Stomach (tissue), 9 donors: ENCODE data around the gene PDE8B. TPM values are rescaled to one million over a fixed set of nuclear protein-coding genes. Genes with fewer than 3 reads are reported as not detected.

ENCODE experiments used
- DNase-seq, 2 donors: peaks; one replicate each; pipeline versions ENCODE4 v3.0.0 to v3.0.0-alpha.2; 2013 to 2019
- H3K27ac ChIP-seq, 5 donors: fragments of 200-600 bp in 4 of 5; sonication (generic) in 4 of 5; one replicate each; pipeline ENCODE4 v1.5.1; 2013 to 2019; ENCODE audit warnings: mild to moderate bottlenecking in 1 of 5, moderate library complexity in 1 of 5
- H3K27me3 ChIP-seq, 3 donors: fragments of 200-600 bp; sonication (generic); one replicate each; pipeline ENCODE4 v1.5.1; 2017 to 2019; ENCODE audit warnings: mixed run types in 1 of 3
- H3K36me3 ChIP-seq, 4 donors: fragments of 200-600 bp; sonication (generic); 1 replicate in 3 of 4; 2 replicates in 1 of 4; pipeline ENCODE4 v1.5.1; 2016 to 2019
- H3K4me1 ChIP-seq, 4 donors: fragments of 200-600 bp; sonication (generic); one replicate each; pipeline ENCODE4 v1.5.1; 2016 to 2019
- H3K4me3 ChIP-seq, 4 donors: fragments of 200-600 bp; sonication (generic) in 3 of 4; one replicate each; pipeline ENCODE4 v1.5.1; 2016 to 2019; ENCODE audit warnings: mild to moderate bottlenecking in 1 of 4
- H3K9me3 ChIP-seq, 4 donors: fragments of 200-600 bp; sonication (generic); one replicate each; pipeline ENCODE4 v1.5.1; 2016 to 2019
- EP300 ChIP-seq: sonication (generic); formaldehyde crosslinking; IDR thresholded peaks from one replicate; pipeline ENCODE4 v1.6.1; 2017; ENCODE audit warnings: antibody characterized with exemption
- POLR2A ChIP-seq, 4 donors: fragments of 450-650 bp; IDR thresholded peaks; one replicate each; pipeline ENCODE4 v1.6.1; 2016; ENCODE audit warnings: antibody characterized with exemption in 4 of 4, control low read depth in 2 of 4, mild to moderate bottlenecking in 1 of 4, moderate library complexity in 1 of 4
- POLR2AphosphoS5 ChIP-seq, 3 donors: sonication (generic); formaldehyde crosslinking; IDR thresholded peaks; one replicate each; pipeline ENCODE4 v1.6.1; 2016; ENCODE audit warnings: antibody characterized with exemption in 3 of 3
- WGBS, 5 donors: extraction: QIAGEN DNeasy Blood & Tissue Kit in 3 of 5; methylation state at CpG; one replicate each; pipeline versions ENCODE4 v1.1.5 to v1.1.7; 2013 to 2018; 5-methylcytosine and 5-hydroxymethylcytosine counted together
- intact Hi-C: fragments of 100-400 bp; cut with DNase I; formaldehyde crosslinking; loops from one replicate; pipeline ENCODE4 v1.15.1; 2023; ENCODE audit warnings: low total_unique reads
- polyA plus RNA-seq, 3 donors: library from polyadenylated mRNA; stranded (reverse); fragments of 200-250 nt; gene quantifications; one replicate each; pipeline ENCODE4 v1.2.3, GENCODE V29; 2013
- total RNA-seq, 5 donors: library from RNA; depleted of rRNA; stranded (reverse); fragments of >200 nt; gene quantifications; one replicate each; pipeline versions ENCODE4 v1.1.0 to v1.2.3, GENCODE V29; 2014 to 2016
- TF ChIP-seq, protein P1 (sequence below), 7 experiments: fragments of 450-650 bp in 4 of 7; fragments of 200-600 bp in 3 of 7; sonication (generic) in 3 of 7; IDR thresholded peaks; one replicate each; pipeline ENCODE4 v1.5.1; 2016 to 2019; ENCODE audit warnings: antibody characterized with exemption in 7 of 7, control low read depth in 2 of 7, mild to moderate bottlenecking in 1 of 7
- donor health status: healthy with polysubstance abuse.
- donor health status: Bipolar disorder and iron deficiency.
- donor health status: healthy.

PDE8B gene
- total and polyA plus RNA-seq, 8 donors: 0.56 to 243 (median 3.5) TPM; not detected in 1

DNA sequence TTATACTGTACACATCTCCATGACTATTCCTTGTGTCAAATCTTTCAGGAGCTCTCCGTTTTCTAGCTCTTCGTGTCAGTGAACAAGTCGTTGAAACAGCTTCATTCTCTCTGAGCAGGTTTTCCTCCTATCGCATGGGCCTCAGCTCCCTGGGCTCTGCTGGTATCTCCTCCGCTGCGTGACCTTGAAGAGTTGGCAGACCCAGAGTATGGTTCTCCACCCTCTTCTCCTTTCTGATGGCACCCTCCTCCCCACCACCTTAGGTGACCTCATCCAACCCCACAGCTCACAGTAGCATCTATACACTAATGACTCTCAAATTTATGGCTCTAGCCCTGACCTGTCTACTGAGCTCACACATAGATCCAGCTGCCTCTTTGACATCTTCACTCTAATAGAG lies 36.0 kb upstream of the PDE8B start:
- 73 to 93% (median 87%) methylated on average over 6 of the region's 6 CpGs for WGBS, 5 donors
- H3K4me1 ChIP-seq: no peaks in the 10 kb centered on the region

DNA sequence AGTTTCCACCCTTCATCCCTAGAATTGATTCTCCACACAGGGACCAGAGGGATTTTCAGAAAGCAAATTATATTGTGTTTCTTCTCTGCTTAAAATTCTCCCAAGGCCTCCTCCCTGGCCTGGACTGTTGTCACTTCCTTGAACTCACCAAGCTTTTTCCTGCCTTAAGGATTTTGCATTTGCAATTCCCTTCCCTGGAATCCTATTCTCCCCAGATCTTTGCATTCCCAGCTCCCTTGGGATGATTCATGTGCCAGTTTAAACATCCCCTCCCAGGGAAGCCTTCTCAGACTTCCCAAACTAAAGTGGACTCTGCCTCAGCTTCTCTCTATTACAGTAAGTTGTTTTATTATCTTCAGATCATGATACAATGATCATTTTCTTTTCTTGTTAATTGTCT lies 35.2 kb upstream of the PDE8B start:
- intact Hi-C loops: no loop called here
- Histone ChIP-seq H3K36me3 (no peaks in the 10 kb centered on the region), H3K27me3 (peaks cover 0 to 14% (median 6%) of the 10 kb centered on the region in 3 donors), H3K9me3 (no peaks in the 10 kb centered on the region), H3K4me3 (no peak overlapping the region), H3K27ac (no peak overlapping the region), H3K4me1 (peaks cover 3 to 6% (median 4%) of the 10 kb centered on the region in 4 donors)
- DNase-seq: no peak
- TF ChIP-seq POLR2A (IDR thresholded peaks at IDR 0.05): no peak

More for the DNA sequence above, 36.0 kb upstream of the PDE8B start:
- H3K36me3 ChIP-seq: no peaks in the 10 kb centered on the region
- H3K4me3 ChIP-seq: no peak overlapping the region
- DNase-seq: no peak
- no peak overlapping the region for H3K27ac ChIP-seq
- H3K9me3 ChIP-seq: no peaks in the 10 kb centered on the region
- H3K27me3 ChIP-seq: peaks cover 0 to 8% (median 0%) of the 10 kb centered on the region in 3 donors
- TF ChIP-seq EP300: no peak
- TF ChIP-seq POLR2AphosphoS5 (IDR thresholded peaks at IDR 0.05): no peak
- TF ChIP-seq, protein P1, sequence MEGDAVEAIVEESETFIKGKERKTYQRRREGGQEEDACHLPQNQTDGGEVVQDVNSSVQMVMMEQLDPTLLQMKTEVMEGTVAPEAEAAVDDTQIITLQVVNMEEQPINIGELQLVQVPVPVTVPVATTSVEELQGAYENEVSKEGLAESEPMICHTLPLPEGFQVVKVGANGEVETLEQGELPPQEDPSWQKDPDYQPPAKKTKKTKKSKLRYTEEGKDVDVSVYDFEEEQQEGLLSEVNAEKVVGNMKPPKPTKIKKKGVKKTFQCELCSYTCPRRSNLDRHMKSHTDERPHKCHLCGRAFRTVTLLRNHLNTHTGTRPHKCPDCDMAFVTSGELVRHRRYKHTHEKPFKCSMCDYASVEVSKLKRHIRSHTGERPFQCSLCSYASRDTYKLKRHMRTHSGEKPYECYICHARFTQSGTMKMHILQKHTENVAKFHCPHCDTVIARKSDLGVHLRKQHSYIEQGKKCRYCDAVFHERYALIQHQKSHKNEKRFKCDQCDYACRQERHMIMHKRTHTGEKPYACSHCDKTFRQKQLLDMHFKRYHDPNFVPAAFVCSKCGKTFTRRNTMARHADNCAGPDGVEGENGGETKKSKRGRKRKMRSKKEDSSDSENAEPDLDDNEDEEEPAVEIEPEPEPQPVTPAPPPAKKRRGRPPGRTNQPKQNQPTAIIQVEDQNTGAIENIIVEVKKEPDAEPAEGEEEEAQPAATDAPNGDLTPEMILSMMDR (IDR thresholded peaks at IDR 0.05): no peak
- intact Hi-C loops: no loop called here

DNA sequence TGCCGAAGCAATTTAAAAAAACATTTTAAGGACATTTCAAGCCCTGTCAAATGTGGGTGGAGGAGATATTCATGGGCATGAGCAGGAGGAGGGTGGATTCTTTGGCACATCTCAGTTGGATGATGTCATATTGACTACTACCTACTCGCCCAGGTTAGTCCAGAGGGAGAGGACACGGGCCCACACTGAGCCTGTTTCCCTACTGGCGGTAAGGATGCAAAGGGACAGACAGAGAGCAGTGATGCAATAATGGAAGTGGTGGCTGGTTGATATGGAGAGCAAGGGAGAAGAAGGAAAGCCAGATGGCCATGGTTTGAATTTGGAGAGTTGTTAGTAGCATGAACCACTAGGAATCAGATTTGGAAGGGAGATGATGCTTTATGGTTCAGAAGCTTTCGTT lies 34.1 kb upstream of the PDE8B start:
- TF ChIP-seq, protein P1 (IDR thresholded peaks at IDR 0.05): no peak
- Histone ChIP-seq H3K27me3 (peaks cover 0 to 26% (median 18%) of the 10 kb centered on the region in 3 donors), H3K4me3 (no peak overlapping the region), H3K27ac (no peak overlapping the region), H3K36me3 (no peaks in the 10 kb centered on the region), H3K4me1 (peaks cover 9 to 17% (median 16%) of the 10 kb centered on the region in 4 donors), H3K9me3 (no peaks in the 10 kb centered on the region)
- 87 to 93% (median 92%) methylated on average over 5 of the region's 5 CpGs for WGBS, 5 donors
- intact Hi-C loops: no loop called here
- no peak for DNase-seq

DNA sequence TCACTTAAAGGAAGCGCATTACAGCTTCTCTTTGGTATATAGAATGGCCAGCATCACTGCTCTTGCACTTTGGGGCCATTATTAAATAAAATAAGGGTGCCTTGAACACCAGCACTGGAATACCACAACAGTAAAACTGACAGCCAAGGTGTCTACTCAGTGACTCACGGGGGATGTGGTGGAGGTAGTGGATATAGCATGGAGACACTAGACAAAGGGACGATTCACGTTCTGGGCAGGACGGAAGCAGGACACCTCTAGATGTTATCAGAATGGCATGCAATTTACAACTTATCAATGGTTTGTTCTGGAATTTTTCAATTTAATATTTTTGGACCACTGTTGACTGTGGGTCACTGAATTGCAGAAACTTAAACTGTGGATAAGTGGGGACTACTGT lies 32.9 kb upstream of the PDE8B start:
- intact Hi-C loops: no loop called here
- H3K36me3 ChIP-seq: no peaks in the 10 kb centered on the region

More for the DNA sequence above, 32.9 kb upstream of the PDE8B start:
- no peak overlapping the region for H3K27ac ChIP-seq
- TF ChIP-seq POLR2A (IDR thresholded peaks at IDR 0.05) (no peak), POLR2AphosphoS5 (IDR thresholded peaks at IDR 0.05) (no peak), EP300 (no peak)
- TF ChIP-seq, protein P1 (IDR thresholded peaks at IDR 0.05): no peak
- H3K27me3 ChIP-seq: peaks cover 0 to 34% (median 19%) of the 10 kb centered on the region in 3 donors
- H3K4me1 ChIP-seq: peaks cover 18 to 28% (median 21%) of the 10 kb centered on the region in 4 donors
- no peak for DNase-seq
- H3K4me3 ChIP-seq: no peak overlapping the region
- no peaks in the 10 kb centered on the region for H3K9me3 ChIP-seq
- whole genome bisulfite sequencing, 5 donors: 87 to 93% (median 92%) methylated on average over 5 of the region's 5 CpGs
